GM13977 (cell line): Measurements from ENCODE around the gene SRD5A2.

Experiments used
- DNase-seq: peaks from one replicate; pipeline ENCODE4 v3.0.0; 2012; ENCODE audit warnings: low spot score
- in situ Hi-C: fragments of 300-500 bp; cut with MboI; formaldehyde crosslinking; loops from one replicate; pipeline ENCODE4 v1.12.0; 2022; ENCODE audit warnings: low sequenced_read_pairs, low pct_unique_long_range_greater_than_20kb, mixed read lengths, inconsistent platforms; ENCODE audit not compliant: unreplicated experiment
- TF ChIP-seq, protein P1 (sequence below): IDR thresholded peaks from 2 replicates; pipeline ENCODE4 v1.5.1; 2012; ENCODE audit warnings: mild to moderate bottlenecking, control low read depth; ENCODE audit not compliant: insufficient read depth; ENCODE audit errors: extremely low read depth, missing control alignments

SRD5A2 gene

GRCh38 chr2:31578316-31578715 is 2.4 kb downstream of the SRD5A2 start:
- DNase-seq, result no peak
- in situ Hi-C loops, result no loop called here
- TF ChIP-seq, protein P1, sequence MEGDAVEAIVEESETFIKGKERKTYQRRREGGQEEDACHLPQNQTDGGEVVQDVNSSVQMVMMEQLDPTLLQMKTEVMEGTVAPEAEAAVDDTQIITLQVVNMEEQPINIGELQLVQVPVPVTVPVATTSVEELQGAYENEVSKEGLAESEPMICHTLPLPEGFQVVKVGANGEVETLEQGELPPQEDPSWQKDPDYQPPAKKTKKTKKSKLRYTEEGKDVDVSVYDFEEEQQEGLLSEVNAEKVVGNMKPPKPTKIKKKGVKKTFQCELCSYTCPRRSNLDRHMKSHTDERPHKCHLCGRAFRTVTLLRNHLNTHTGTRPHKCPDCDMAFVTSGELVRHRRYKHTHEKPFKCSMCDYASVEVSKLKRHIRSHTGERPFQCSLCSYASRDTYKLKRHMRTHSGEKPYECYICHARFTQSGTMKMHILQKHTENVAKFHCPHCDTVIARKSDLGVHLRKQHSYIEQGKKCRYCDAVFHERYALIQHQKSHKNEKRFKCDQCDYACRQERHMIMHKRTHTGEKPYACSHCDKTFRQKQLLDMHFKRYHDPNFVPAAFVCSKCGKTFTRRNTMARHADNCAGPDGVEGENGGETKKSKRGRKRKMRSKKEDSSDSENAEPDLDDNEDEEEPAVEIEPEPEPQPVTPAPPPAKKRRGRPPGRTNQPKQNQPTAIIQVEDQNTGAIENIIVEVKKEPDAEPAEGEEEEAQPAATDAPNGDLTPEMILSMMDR, result no peak

GRCh38 chr2:31577143-31577542 is 3.6 kb downstream of the SRD5A2 start:
- DNase-seq, result no peak
- TF ChIP-seq, protein P1, result no peak
- in situ Hi-C loops, result no loop called here

DNA sequence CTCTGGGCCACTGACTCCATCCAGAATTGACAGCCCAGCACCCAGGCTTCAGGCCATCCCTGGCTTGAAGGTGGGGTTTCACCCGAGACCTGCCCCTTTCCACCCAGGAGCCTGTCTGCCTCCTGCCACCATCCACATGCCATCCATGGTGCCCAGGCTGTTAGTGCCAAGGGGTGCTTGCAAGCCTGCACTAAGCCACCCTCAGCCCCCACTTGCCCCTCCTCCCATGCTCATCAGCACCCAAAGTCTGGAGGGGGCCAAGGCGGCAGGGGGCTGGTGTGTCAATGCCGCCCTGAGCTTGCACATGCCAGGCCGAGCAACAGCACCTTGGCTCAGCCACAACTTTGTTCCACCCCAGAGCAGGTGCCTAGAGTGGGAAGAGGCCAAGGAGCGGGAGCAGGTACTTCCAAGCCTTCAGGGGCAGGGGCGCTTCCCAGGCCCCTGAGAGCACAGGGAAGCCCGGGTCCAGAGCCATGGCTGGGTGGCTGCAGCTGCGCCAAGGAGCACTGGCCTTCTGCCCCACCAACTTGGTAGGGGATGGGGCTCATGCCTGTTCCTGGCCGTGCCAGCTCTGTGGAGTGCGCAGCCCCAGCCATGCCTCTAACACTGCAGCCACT is 12.0 kb downstream of the SRD5A2 start:
- TF ChIP-seq, protein P1, result no peak
- in situ Hi-C loops, result no loop called here

GRCh38 chr2:31567679-31568078 is 13.1 kb downstream of the SRD5A2 start:
- no peak for DNase-seq
- TF ChIP-seq, protein P1, result no peak
- in situ Hi-C loops, result no loop called here

More for the DNA sequence above, 12.0 kb downstream of the SRD5A2 start:
- no peak for DNase-seq

DNA sequence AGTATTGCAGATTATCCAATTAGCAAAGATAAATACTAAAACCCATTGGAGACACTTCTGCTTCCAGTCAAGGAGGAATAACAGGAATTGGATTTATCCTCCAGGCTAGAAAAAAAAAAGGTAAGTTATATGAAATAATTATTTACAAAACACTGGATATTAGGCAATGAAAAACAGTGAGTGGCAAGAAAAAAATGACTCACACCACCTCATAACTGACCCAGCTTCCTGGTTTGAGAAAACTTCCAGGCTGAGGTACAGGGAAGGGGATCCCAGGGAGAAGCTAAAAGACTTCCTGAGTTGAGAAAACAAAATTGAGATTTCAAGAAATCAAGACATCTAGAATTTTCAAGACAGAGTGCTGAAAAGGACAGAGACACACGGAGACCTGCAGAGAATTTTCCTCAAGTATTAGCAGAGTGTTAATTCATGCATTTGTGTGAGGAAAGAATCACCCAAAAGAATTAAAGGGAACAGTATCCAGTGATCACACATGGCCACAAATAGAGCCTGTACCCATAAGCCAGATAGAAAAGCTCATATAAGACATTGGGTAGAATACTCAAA is 17.4 kb downstream of the SRD5A2 start:
- in situ Hi-C loops, result no loop called here
- TF ChIP-seq, protein P1, result no peak
- no peak for DNase-seq

DNA sequence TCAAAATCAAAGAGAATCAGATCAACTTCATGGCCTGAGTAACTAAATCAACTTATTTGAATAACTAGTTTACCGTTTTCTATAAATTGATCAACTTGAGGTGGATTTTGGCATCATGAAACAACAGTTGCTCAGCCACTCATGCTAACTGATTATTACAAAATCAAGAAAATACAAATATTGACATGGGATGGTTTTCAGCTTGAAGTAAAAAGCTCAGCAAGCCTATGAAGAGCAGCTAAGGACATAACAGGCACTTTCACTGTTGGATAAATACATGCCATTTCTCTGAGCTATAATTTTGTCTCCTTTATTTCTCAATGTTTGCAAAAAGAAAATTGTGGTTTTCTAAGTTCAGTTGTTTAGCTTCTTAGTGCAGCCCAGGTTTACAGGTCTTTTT is 18.9 kb downstream of the SRD5A2 start:
- TF ChIP-seq, protein P1, result no peak
- in situ Hi-C loops, result no loop called here
- DNase-seq, result no peak
